Skeletal muscle tissue (tissue), 4 donors: Measurements from ENCODE around the gene B3GAT3. TPM values are rescaled to one million over a fixed set of nuclear protein-coding genes. Genes with fewer than 3 reads are reported as not detected.

Experiments
- H3K27ac ChIP-seq: one replicate; pipeline ENCODE4 v1.7.0; 2013; ENCODE audit warnings: mild to moderate bottlenecking, low read depth, low read length, inconsistent platforms
- H3K27me3 ChIP-seq, 3 donors: one replicate each; pipeline ENCODE4 v1.7.0; 2013; ENCODE audit warnings: low read length in 3 of 3; ENCODE audit not compliant: control insufficient read depth in 3 of 3, insufficient read depth in 3 of 3
- H3K36me3 ChIP-seq, 3 donors: one replicate each; pipeline ENCODE4 v1.7.0; 2013; ENCODE audit warnings: low read length in 3 of 3; ENCODE audit not compliant: control insufficient read depth in 3 of 3, insufficient read depth in 3 of 3
- H3K4me1 ChIP-seq, 3 donors: one replicate each; pipeline ENCODE4 v1.7.0; 2013; ENCODE audit warnings: low read length in 3 of 3, mild to moderate bottlenecking in 3 of 3; ENCODE audit not compliant: control insufficient read depth in 3 of 3, insufficient read depth in 3 of 3
- H3K4me3 ChIP-seq, 3 donors: one replicate each; pipeline ENCODE4 v1.7.0; 2013; ENCODE audit warnings: low read length in 3 of 3
- H3K9ac ChIP-seq, 3 donors: one replicate each; pipeline ENCODE4 v1.7.0; 2013; ENCODE audit warnings: low read length in 3 of 3, mild to moderate bottlenecking in 3 of 3, moderate library complexity in 2 of 3, low read depth in 1 of 3
- H3K9me3 ChIP-seq, 3 donors: one replicate each; pipeline ENCODE4 v1.7.0; 2013; ENCODE audit warnings: low read length in 3 of 3; ENCODE audit not compliant: control insufficient read depth in 3 of 3
- total RNA-seq: library from RNA; depleted of rRNA; stranded (reverse); fragments of >200 nt; gene quantifications from one replicate; pipeline ENCODE4 v1.2.3, GENCODE V29; 2014
- donor health status: Osteomylitis.

Gene B3GAT3
- total RNA-seq, 1 donor from 2014 or later, result 8.4 TPM

GRCh38 chr11:62605467-62605866, 16.3 kb downstream of the B3GAT3 start:
- Histone ChIP-seq H3K4me1 (peaks cover 18 to 22% (median 20%) of the 10 kb centered on the region in 3 donors), H3K9me3 (no peaks in the 10 kb centered on the region), H3K27ac (no peak overlapping the region), H3K4me3 (no peak overlapping the region), H3K27me3 (no peaks in the 10 kb centered on the region), H3K36me3 (peaks cover 15 to 26% (median 21%) of the 10 kb centered on the region in 3 donors), H3K9ac (no peak overlapping the region)

DNA sequence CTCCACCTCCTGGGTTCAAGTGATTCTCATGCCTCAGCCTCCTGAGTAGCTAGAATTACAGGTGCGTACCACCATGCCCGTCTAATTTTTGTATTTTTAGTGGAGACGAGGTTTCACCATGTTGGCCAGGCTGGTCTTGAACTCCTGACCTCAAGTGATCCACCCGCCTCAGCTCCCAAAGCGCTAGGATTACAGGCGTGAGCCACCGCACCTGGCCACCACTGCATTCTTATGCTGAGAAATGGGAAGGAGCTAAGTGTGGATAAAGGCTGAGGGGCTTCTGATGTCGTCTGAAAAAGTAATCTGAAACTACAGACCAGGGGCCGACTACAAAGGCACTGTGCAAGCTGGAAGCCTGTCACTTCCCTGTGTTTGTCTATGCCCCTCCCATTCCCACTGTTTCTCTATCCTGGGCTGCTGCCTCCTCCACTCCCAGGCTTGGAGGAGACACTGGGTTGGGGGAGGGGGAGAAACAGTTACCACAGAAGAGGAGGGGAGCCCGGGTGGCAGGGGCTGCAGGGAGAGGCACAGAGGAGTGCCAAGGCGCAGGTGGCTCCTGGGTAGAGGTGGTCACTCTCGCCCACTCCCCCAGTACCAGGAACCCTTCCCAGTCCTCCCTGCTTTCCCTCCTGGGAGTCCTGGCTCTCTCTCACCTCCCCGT, 17.2 kb downstream of the B3GAT3 start:
- H3K36me3 ChIP-seq, result peaks cover 19 to 21% (median 21%) of the 10 kb centered on the region in 3 donors
- H3K4me3 ChIP-seq, result no peak overlapping the region
- H3K27me3 ChIP-seq, result no peaks in the 10 kb centered on the region
- no peak overlapping the region for H3K9ac ChIP-seq
- H3K27ac ChIP-seq, result no peak overlapping the region
- peaks cover 23 to 30% (median 26%) of the 10 kb centered on the region in 3 donors for H3K4me1 ChIP-seq
- H3K9me3 ChIP-seq, result no peaks in the 10 kb centered on the region

DNA sequence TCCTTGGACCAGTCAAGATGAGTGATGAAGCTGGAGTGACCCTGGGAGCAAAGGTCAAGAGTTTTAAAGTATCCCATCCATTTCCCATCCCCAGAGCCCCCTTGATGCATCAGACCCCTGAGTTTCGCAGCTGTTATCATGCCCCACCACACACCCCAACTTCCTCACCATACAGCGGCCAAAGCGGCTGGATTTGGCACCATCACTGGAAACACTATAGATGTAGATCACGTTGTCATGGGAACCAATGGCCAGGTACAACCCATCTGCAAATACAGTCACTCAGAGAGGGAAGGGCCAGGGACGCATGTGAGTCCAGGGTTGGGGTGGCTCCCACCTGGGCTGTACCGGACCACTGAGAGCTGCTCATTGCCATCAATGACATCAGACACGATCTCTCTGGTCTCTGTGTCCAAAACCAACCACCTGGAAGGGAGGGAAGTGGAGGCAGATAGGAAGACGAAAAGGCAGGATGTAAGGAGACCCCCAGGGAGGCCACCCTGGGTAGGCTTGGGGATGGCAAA, 17.9 kb downstream of the B3GAT3 start:
- Histone ChIP-seq H3K9ac (peak overlapping the region in 1 of 3 donors; percentile 8), H3K4me1 (peaks cover 30 to 37% (median 32%) of the 10 kb centered on the region in 3 donors), H3K27me3 (no peaks in the 10 kb centered on the region), H3K36me3 (peaks cover 15 to 21% (median 20%) of the 10 kb centered on the region in 3 donors), H3K27ac (no peak overlapping the region), H3K4me3 (no peak overlapping the region), H3K9me3 (no peaks in the 10 kb centered on the region)

DNA sequence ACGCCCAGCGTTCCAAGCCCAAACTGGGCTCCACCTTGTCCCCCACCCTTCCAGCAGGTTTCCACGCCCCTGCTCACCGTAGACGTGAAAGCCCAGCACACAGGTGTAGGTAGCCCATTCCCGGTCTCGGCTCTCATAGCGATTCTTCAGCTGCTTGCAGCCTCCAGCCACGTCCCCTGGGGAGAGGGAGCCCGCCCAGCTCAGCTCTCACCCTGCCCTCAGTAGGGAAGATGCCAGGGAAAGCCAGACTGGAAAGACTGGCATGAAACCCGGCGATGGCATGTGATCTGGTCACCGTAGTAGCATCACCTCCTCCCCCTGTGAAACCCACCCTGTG, 18.7 kb downstream of the B3GAT3 start:
- H3K27ac ChIP-seq, result peak overlapping the region; percentile 88

DNA sequence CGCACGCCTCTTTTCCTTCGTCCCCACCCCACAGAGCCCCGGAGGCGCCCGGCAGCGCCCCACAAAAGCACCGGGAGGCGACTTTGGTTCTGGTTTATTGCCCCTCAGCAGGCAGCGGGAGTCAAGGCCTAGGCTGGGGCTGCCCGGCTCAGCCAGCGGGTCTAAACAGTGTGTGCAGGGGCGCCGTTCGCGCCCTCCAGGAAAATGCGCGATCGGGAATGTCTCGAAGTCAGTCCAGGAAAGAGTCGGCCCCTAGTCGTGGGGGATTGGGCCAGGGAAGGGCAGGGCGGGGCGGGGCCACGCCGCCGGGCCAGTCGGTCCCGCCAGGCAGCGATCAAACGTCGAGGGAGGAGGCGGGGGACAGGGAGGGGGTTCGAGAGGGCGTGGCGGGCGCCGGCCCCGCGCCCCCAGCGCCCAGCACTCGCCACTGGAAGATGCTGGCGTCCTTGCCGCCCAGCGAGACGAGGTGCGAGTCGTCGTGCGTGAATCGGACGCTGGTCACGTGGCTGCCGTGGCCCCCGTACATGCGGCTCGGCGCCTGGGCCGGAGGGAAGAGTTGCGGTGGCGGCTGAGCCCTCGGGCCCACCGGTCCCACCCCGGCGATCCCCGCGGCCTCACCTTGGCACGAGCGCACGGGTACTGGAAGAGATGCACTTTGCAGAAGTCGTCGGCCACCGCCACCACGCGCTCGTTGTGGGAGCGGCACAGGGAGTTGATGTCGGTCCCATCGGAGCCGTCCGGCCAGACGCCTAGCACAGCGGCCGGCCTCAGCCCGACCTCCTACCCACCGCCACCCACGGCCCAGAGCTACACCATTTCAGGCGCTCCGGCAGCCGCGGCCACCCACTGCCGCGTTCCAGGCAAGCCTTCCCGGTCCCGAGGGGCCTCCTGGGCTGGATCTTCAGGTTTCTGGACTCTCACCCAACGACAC, 19.4 kb downstream of the B3GAT3 start:
- Histone ChIP-seq H3K4me1 (peaks cover 33 to 46% (median 35%) of the 10 kb centered on the region in 3 donors), H3K4me3 (peak overlapping the region; percentile 83 to 86 (median 85)), H3K27me3 (no peaks in the 10 kb centered on the region), H3K36me3 (peaks cover 18 to 27% (median 24%) of the 10 kb centered on the region in 3 donors), H3K27ac (peak overlapping the region; percentile 88), H3K9me3 (no peaks in the 10 kb centered on the region), H3K9ac (peak overlapping the region; percentile 79 to 89 (median 80))

More for the DNA sequence above, 18.7 kb downstream of the B3GAT3 start:
- Histone ChIP-seq H3K36me3 (peaks cover 16 to 21% (median 20%) of the 10 kb centered on the region in 3 donors), H3K4me3 (peak overlapping the region; percentile 83 to 86 (median 85)), H3K9me3 (no peaks in the 10 kb centered on the region), H3K9ac (peak overlapping the region; percentile 20 to 89 (median 79)), H3K27me3 (no peaks in the 10 kb centered on the region), H3K4me1 (peaks cover 33 to 44% (median 35%) of the 10 kb centered on the region in 3 donors)

DNA sequence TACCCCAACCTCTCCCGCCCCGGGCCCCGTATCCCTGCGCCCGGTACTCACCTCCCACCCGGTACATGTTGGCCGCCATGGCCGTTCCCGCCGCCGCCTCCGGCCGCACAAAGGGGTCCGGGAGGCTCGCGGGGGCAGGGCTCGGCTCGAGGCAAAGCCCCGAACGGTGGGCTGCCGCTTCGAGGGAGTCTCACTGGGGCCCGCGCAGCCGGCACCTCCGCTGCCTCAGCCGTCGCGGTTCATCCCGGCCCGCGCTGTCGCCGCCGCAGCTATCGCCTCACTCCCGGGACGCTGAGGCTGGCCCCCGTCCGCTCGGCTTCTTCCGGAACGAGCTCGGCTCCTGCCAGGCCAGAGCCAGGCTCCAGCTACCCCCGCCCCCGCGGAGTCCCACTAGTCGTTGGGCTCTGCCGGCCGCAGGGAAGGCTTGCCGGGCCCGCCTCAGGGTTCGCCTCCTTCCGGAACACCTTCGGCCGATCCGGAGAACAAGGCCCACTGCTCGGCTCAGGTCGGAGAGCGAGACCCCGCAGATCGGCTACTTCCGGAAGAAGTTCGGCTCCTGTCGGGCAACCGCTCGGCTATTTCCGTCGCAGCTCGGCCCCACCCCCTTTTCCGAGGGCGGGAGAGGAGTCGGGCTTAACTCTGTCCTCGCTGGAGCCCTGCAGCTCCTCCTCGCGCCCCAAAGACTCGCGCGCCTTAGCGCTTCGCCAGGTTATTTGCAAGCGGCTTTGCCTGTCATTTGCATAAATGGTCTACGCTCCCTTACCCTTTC, 20.2 kb downstream of the B3GAT3 start, which contains the start of gene MTA2:
MTA2 (minus strand) TSS at position 494 of the 769 bp plus-strand sequence; CDS start at position 79, 415 bp downstream.
- H3K27ac ChIP-seq, result peak within 1 kb of the TSS; percentile 88
- H3K9ac ChIP-seq, result peak within 1 kb of the TSS; percentile 86 to 94 (median 89)
- no peaks in the 10 kb centered on the region for H3K9me3 ChIP-seq
- peaks cover 33 to 46% (median 35%) of the 10 kb centered on the region in 3 donors for H3K4me1 ChIP-seq
- no peaks in the 10 kb centered on the region for H3K27me3 ChIP-seq
- peaks cover 24 to 29% (median 29%) of the 10 kb centered on the region in 3 donors for H3K36me3 ChIP-seq
- peak within 1 kb of the TSS; percentile 83 to 86 (median 85) for H3K4me3 ChIP-seq

- no peaks in the 10 kb centered on the region for H3K9me3 ChIP-seq
- H3K4me1 ChIP-seq, result peaks cover 33 to 46% (median 35%) of the 10 kb centered on the region in 3 donors
- H3K9ac ChIP-seq, result peak overlapping the region; percentile 86 to 94 (median 89)
- H3K27ac ChIP-seq, result peak overlapping the region; percentile 88
- peaks cover 26 to 33% (median 32%) of the 10 kb centered on the region in 3 donors for H3K36me3 ChIP-seq
- peak overlapping the region; percentile 83 to 86 (median 85) for H3K4me3 ChIP-seq
- no peaks in the 10 kb centered on the region for H3K27me3 ChIP-seq
These were observed 20.7 kb downstream of the B3GAT3 start for GRCh38 chr11:62601122-62601371.

DNA sequence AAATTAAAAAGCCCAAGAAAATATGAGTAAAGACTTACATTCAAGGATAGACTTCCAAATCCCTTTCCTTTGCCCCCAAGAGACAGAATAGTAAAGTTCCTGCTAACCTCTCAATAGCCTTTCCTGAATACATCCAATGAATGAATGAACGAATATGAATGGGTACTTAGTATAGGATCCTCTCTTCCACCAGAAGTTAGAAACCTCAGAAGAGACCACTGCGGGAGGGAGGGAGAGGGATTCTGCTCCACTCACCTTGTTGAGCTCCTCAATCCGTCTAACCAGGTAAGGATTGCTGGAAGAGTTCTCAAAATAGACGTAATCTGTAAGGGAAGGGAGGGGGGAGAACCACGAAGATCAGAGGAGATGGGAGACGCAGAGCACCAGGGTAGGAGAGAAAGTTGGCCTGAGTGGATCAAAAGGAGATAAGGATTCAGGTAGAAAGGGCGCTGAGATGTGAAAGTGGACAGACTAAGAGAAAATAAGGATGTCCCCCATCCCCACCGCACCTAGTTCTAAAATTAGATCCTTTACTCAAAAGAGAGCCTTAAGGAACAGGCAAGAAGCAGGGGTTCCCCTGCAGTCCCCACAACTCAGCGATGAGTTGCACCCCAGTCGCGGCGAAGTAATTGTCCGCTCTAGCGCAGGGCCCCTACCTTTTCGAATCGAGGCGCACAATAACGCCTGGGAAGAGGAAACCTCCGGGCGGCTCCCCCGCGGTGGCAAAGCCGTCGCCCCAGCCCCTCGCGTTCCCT, 21.2 kb downstream of the B3GAT3 start:
- Histone ChIP-seq H3K36me3 (peaks cover 29 to 35% (median 32%) of the 10 kb centered on the region in 3 donors), H3K4me3 (peak overlapping the region; percentile 83 to 86 (median 85)), H3K27ac (peak overlapping the region; percentile 88), H3K4me1 (peaks cover 33 to 46% (median 35%) of the 10 kb centered on the region in 3 donors), H3K9ac (peak overlapping the region; percentile 86 to 94 (median 89)), H3K9me3 (no peaks in the 10 kb centered on the region), H3K27me3 (no peaks in the 10 kb centered on the region)

GRCh38 chr11:62599901-62600300, 21.9 kb downstream of the B3GAT3 start:
- Histone ChIP-seq H3K9me3 (no peaks in the 10 kb centered on the region), H3K27me3 (no peaks in the 10 kb centered on the region), H3K9ac (peak overlapping the region in 2 of 3 donors; percentile 62 to 94), H3K4me3 (peak overlapping the region; percentile 49 to 86 (median 83)), H3K4me1 (peaks cover 33 to 46% (median 35%) of the 10 kb centered on the region in 3 donors), H3K36me3 (peaks cover 34 to 37% (median 36%) of the 10 kb centered on the region in 3 donors), H3K27ac (peak overlapping the region; percentile 88)
